Panc1 (cell line): Measurements from ENCODE around the gene CHCHD10. TPM values are rescaled to one million over a fixed set of nuclear protein-coding genes. Genes with fewer than 3 reads are reported as not detected.

Experiments used
- ATAC-seq: fragments of 200-7000 bp; cut with Tn5 transposase; 2 replicates; pipeline ENCODE4 v1.9.1; 2020; ENCODE audit warnings: mild to moderate bottlenecking, moderate library complexity
- BruUV-seq: library from RNA; stranded (reverse); fragments of 400-500 nt; replicated peaks from 2 replicates; lab custom pipeline; 2021; lab: Mats Ljungman, UMichigan
- CTCF ChIA-PET: fragments of 300-600 bp; sonication (Branson Sonifier 250); formaldehyde crosslinking; loops from one replicate; lab custom pipeline; 2022; ENCODE audit warnings: antibody characterized with exemption; lab: Charles Lee
- POLR2A ChIA-PET: fragments of 300-600 bp; sonication (Branson Sonifier 250); formaldehyde crosslinking; loops from one replicate; lab custom pipeline; 2022; ENCODE audit warnings: antibody characterized with exemption; lab: Charles Lee
- DNase-seq: peaks from one replicate; pipeline ENCODE4 v3.0.0-alpha.2; 2010; ENCODE audit warnings: low read depth, low spot score
- H3K27ac ChIP-seq: 2 replicates; pipeline ENCODE4 v1.5.1; 2011; ENCODE audit warnings: mild to moderate bottlenecking, low read length, inconsistent platforms
- H3K27me3 ChIP-seq: fragments of 200-500 bp; sonication (Bioruptor generic); 2 replicates; pipeline ENCODE4 v1.6.0; 2014; ENCODE audit warnings: low read length, inconsistent platforms; ENCODE audit not compliant: control insufficient read depth, insufficient read depth
- H3K36me3 ChIP-seq: fragments of 200-500 bp; sonication (Bioruptor generic); 2 replicates; pipeline ENCODE4 v1.5.1; 2014; ENCODE audit warnings: inconsistent platforms, mild to moderate bottlenecking, low read length, moderate library complexity; ENCODE audit not compliant: control insufficient read depth, insufficient read depth
- H3K4me1 ChIP-seq: 2 replicates; pipeline ENCODE4 v1.5.1; 2011; ENCODE audit warnings: inconsistent platforms, mild to moderate bottlenecking, low read length, moderate library complexity; ENCODE audit not compliant: control insufficient read depth, insufficient read depth
- H3K4me3 ChIP-seq, 2 experiments: 2 replicates each; pipeline ENCODE4 v1.5.1; 2011 to 2012; ENCODE audit warnings: low read depth in 2 of 2, low read length in 2 of 2, mild to moderate bottlenecking in 2 of 2, inconsistent platforms in 1 of 2, moderate library complexity in 1 of 2
- H3K9me3 ChIP-seq: fragments of 200-500 bp; sonication (Bioruptor generic); 2 replicates; pipeline ENCODE4 v1.5.1; 2014; ENCODE audit warnings: low read depth, mild to moderate bottlenecking, inconsistent platforms, low read length, moderate library complexity; ENCODE audit not compliant: control insufficient read depth, insufficient read depth
- POLR2AphosphoS5 ChIP-seq: IDR thresholded peaks from 2 replicates; pipeline ENCODE4 v1.6.1; 2012; ENCODE audit warnings: mild to moderate bottlenecking, low read depth, low read length, moderate library complexity
- SIN3A ChIP-seq: IDR thresholded peaks from 2 replicates; pipeline ENCODE4 v1.6.1; 2012; ENCODE audit warnings: low read depth, mild to moderate bottlenecking, low read length, moderate library complexity, borderline replicate concordance; ENCODE audit not compliant: insufficient read depth
- TCF7L2 ChIP-seq: IDR thresholded peaks from 2 replicates; pipeline ENCODE4 v1.6.1; 2011; ENCODE audit warnings: mild to moderate bottlenecking, low read depth, low read length, inconsistent platforms
- in situ Hi-C: cut with HindIII; loops from 2 replicates; pipeline ENCODE4 v1.10.0; 2016; ENCODE audit warnings: low sequenced_read_pairs, low pct_unique_long_range_greater_than_20kb
- intact Hi-C: fragments of 100-400 bp; cut with micrococcal nuclease; formaldehyde crosslinking; loops from one replicate; pipeline ENCODE4 v1.10.0; 2022; ENCODE audit not compliant: unreplicated experiment
- total RNA-seq: library from RNA; stranded (reverse); gene quantifications from one replicate; pipeline ENCODE4 v1.2.1, GENCODE V29; 2021; ENCODE audit not compliant: unreplicated experiment
- TF ChIP-seq, protein P1 (sequence below), 2 experiments: IDR thresholded peaks; 2 replicates each; pipeline ENCODE4 v1.6.1; 2011 to 2012; ENCODE audit warnings: low read depth in 2 of 2, control low read depth in 1 of 2, low read length in 1 of 2, mild to moderate bottlenecking in 1 of 2, moderate library complexity in 1 of 2; ENCODE audit not compliant: insufficient read depth in 1 of 2
- TF ChIP-seq, protein P2 (sequence below): fragments of 450-650 bp; IDR thresholded peaks from 2 replicates; pipeline ENCODE4 v1.5.1; 2017; ENCODE audit warnings: mild to moderate bottlenecking

Gene CHCHD10
- total RNA-seq, 1 experiment from 2014 or later, result 84.4 TPM

DNA sequence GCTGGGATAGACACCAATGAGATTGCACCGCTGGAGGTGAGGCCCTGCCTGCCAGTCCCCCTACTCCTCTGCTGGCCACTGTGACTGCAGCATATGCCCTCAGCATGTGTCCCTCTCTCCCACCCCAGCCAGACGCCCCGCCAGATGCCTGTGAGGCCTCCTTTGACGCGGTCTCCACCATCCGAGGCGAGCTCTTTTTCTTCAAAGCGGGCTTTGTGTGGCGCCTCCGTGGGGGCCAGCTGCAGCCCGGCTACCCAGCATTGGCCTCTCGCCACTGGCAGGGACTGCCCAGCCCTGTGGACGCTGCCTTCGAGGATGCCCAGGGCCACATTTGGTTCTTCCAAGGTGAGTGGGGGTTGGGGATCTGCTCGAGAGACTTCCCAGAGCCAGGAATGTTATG, 13.3 kb upstream of the CHCHD10 start:
- DNase-seq (no peak), ATAC-seq (no peak; the same call in 1 of the 2 replicates)
- Histone ChIP-seq H3K27ac (peak overlapping the region; percentile 13; the same call in 1 of the 2 replicates), H3K4me1 (peaks cover 6% of the 10 kb centered on the region), H3K4me3 (no peak overlapping the region), H3K36me3 (no peaks in the 10 kb centered on the region), H3K9me3 (no peaks in the 10 kb centered on the region), H3K27me3 (no peaks in the 10 kb centered on the region)
- TF ChIP-seq, protein P1, sequence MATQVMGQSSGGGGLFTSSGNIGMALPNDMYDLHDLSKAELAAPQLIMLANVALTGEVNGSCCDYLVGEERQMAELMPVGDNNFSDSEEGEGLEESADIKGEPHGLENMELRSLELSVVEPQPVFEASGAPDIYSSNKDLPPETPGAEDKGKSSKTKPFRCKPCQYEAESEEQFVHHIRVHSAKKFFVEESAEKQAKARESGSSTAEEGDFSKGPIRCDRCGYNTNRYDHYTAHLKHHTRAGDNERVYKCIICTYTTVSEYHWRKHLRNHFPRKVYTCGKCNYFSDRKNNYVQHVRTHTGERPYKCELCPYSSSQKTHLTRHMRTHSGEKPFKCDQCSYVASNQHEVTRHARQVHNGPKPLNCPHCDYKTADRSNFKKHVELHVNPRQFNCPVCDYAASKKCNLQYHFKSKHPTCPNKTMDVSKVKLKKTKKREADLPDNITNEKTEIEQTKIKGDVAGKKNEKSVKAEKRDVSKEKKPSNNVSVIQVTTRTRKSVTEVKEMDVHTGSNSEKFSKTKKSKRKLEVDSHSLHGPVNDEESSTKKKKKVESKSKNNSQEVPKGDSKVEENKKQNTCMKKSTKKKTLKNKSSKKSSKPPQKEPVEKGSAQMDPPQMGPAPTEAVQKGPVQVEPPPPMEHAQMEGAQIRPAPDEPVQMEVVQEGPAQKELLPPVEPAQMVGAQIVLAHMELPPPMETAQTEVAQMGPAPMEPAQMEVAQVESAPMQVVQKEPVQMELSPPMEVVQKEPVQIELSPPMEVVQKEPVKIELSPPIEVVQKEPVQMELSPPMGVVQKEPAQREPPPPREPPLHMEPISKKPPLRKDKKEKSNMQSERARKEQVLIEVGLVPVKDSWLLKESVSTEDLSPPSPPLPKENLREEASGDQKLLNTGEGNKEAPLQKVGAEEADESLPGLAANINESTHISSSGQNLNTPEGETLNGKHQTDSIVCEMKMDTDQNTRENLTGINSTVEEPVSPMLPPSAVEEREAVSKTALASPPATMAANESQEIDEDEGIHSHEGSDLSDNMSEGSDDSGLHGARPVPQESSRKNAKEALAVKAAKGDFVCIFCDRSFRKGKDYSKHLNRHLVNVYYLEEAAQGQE (IDR thresholded peaks at IDR 0.05; ENCODE audit: insufficient read depth in 1 of 2, low read depth in 2 of 2, low read length in 1 of 2), result no peak
- TF ChIP-seq POLR2AphosphoS5, result no peak
- TF ChIP-seq, protein P2, sequence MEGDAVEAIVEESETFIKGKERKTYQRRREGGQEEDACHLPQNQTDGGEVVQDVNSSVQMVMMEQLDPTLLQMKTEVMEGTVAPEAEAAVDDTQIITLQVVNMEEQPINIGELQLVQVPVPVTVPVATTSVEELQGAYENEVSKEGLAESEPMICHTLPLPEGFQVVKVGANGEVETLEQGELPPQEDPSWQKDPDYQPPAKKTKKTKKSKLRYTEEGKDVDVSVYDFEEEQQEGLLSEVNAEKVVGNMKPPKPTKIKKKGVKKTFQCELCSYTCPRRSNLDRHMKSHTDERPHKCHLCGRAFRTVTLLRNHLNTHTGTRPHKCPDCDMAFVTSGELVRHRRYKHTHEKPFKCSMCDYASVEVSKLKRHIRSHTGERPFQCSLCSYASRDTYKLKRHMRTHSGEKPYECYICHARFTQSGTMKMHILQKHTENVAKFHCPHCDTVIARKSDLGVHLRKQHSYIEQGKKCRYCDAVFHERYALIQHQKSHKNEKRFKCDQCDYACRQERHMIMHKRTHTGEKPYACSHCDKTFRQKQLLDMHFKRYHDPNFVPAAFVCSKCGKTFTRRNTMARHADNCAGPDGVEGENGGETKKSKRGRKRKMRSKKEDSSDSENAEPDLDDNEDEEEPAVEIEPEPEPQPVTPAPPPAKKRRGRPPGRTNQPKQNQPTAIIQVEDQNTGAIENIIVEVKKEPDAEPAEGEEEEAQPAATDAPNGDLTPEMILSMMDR, result no peak
- no peak for TF ChIP-seq TCF7L2
- TF ChIP-seq SIN3A, result no peak
- intact Hi-C loops (no loop called here), in situ Hi-C loops (no loop called here)
- ChIA-PET CTCF (no interaction called here), POLR2A (no interaction called here)
- no TSS peak for BruUV-seq

DNA sequence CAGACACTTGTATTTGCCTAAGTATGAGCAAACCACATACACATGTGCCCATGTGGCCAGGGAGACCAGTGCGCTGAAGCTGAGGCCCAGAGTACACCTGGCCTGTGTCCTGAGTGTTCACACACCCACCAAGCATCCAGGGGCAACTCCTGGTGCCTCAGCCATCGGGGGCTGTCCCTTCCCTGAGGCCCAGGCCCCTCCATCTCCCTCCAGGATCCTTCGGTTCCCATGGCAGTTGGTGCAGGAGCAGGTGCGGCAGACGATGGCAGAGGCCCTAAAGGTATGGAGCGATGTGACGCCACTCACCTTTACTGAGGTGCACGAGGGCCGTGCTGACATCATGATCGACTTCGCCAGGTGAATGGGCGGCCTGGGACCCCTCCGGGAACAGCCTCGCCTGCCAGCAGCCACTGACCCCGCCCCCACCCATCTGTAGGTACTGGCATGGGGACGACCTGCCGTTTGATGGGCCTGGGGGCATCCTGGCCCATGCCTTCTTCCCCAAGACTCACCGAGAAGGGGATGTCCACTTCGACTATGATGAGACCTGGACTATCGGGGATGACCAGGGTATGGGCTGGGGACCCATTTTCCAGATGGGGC, 12.5 kb upstream of the CHCHD10 start:
- Histone ChIP-seq H3K36me3 (no peaks in the 10 kb centered on the region), H3K27me3 (no peaks in the 10 kb centered on the region), H3K9me3 (no peaks in the 10 kb centered on the region), H3K4me1 (peaks cover 6% of the 10 kb centered on the region), H3K27ac (no peak overlapping the region), H3K4me3 (no peak overlapping the region)
- ATAC-seq, result no peak
- intact Hi-C loops (no loop called here), in situ Hi-C loops (no loop called here)
- DNase-seq, result no peak
- no TSS peak for BruUV-seq
- TF ChIP-seq POLR2AphosphoS5 (no peak), TCF7L2 (no peak), SIN3A (no peak)
- TF ChIP-seq, protein P1 (IDR thresholded peaks at IDR 0.05; ENCODE audit: insufficient read depth in 1 of 2, low read depth in 2 of 2, low read length in 1 of 2), result no peak
- TF ChIP-seq, protein P2, result no peak
- ChIA-PET POLR2A (no interaction called here), CTCF (no interaction called here)
